Cerebellar nuclear complex (tissue), 1 donor: ENCODE results near the gene B3GNT5.
"Not testable (repeated sequence)": the region's sequence is repeated elsewhere in the genome, so short reads cannot be mapped to it uniquely, and the experiment has no call there.

Source experiments
- DNase-seq, 2 experiments: peaks; one replicate each; lab custom pipeline; 2025; lab: John Stamatoyannopoulos, UW

The B3GNT5 gene

GRCh38 chr3:183230251-183230650 lies 22.8 kb upstream of the B3GNT5 start:
- DNase-seq, result not testable (repeated sequence)

GRCh38 chr3:183230826-183231225 lies 22.2 kb upstream of the B3GNT5 start:
- no peak for DNase-seq

DNA sequence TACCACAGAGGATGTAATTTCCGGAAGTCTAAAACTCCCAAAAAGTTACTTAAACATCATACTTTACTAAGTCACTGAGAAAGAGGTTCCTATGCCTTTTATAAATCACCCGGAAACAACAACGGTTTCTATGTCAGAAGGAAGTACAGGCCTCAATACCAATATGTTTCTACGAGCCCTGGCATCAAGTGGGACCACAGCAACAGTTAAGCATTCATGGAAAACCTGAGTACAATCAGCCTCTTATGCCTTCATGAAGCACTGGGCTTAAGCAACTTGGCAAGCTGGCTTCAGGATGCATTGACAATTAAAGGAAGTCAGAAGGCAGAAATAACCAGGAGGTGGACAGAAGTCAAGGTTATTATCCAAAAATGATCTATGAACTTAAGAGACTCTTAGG lies 19.1 kb upstream of the B3GNT5 start:
- DNase-seq, result no peak

DNA sequence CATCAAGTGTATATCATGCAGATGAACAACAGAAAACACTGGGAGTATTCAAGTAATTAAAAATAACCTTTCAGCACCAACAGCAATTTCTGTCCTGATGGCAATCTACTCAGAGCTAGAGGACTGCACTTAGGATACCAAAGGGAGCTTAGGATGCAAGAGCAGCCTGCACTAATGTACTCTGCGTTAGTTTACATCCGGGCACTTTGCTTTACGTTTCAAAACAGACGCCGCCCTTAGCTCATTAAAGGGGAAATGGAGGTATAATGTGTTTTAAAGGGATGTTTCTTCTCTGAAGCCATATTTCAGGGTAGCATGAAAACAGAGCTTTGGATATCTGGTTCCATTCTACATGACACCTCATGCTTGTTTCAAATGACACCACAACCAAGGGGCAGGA lies 14.0 kb upstream of the B3GNT5 start:
- no peak for DNase-seq

DNA sequence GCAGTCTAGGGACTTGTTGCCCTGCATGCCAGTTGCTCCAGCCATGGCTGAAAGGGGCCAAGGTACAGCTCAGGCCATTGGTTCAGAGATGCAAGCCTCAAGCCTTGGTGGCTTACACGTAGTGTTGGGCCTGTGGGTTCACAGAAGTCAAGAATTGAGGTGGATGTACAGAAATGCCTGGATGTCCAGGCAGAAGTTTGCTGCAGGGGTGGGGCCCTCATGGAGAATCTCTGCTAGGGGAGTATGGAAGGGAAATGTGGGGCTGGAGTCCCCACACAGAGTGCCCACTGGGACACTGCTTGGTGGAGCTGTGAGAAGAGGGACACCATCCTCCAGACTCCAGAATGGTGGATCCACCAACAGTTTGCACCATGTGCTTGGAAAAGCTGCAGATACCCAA lies 10.6 kb upstream of the B3GNT5 start:
- no peak for DNase-seq

- DNase-seq, result no peak
Measured at GRCh38 chr3:183244219-183244618, 8.8 kb upstream of the B3GNT5 start.

GRCh38 chr3:183244981-183245476 lies 8.0 kb upstream of the B3GNT5 start:
- DNase-seq, result no peak

DNA sequence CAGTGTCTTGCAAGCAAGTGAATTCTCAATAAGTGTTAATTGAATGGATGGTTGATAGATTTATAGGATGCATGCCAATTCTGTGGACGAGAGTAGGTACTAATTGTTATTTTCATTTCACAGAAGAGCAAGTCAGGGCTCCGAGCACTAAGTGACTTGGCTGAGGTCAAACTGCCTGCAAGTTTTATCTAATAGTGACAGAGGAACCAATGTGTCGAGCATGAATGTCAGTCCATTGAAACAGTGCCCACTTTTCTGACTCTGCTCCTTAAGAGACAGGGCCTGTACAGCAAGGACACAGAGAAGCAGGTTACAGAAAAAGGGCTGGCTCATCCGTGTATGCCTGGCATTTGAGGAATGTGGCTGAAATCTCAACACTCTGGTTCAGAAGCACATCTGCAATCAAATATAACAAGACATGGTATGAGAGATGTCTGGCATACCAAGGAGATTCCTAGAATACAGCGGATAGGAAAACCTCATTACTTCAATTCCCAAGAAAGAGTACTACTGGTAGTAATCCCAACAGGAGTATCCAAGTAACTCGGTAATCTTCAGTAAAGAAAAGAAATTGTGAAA lies 6.0 kb upstream of the B3GNT5 start:
- no peak for DNase-seq

- no peak for DNase-seq
Measured at GRCh38 chr3:183249006-183249718, 3.9 kb upstream of the B3GNT5 start.

DNA sequence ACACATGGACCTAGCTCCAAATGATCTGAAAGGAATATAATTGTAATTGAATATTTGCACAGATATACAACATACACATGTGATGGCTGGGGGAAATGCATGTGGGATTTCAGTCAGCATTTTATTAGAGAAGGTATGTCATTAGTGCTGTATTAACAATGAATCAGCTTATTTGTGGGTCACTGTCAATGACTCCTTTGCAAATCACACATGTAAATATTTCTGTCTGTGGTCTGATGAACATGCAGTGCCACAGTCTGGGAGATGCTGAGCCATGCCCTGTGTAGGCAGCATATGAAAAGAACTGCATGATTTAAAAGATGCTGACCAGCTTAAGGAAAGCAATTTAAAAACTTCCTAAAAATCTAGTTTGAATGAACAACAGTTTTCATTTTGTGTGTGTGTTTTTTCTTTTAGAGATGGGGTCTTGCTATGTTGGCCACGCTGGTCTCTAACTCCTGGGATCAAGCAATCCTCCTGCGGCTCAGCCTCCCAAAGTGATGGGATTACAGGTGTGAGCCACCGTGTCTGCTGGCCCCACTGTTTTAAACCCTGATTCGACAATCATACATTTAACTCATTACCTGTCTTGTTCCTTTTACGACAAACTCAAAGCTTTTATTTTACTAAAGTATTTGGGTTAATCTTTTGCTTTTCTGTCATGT lies 803 bp upstream of the B3GNT5 start:
- no peak for DNase-seq

- no peak for DNase-seq
Measured at GRCh38 chr3:183253528-183254486, 754 bp downstream of the B3GNT5 start.

- DNase-seq, result no peak
Measured at GRCh38 chr3:183254487-183255347, 1.7 kb downstream of the B3GNT5 start.

GRCh38 chr3:183255348-183255730 lies 2.3 kb downstream of the B3GNT5 start:
- no peak for DNase-seq

DNA sequence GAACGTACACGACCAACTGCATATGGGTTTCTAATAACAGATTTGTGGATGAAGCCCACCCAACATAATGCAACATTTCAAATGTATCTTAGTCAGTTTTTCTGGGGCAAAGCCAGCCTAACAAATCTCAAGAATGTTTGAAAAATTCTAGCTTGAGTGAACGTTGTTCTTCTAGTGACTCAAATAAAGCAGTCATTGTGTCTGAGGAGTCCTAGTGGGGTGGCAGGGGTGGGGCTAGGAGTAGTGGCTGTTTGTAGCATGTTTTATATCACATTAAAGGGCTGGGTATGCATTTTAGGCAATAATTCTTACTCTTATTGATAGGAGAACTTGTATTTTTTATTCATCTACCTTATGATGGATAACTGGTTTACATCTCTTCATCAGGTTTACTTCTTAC lies 6.0 kb downstream of the B3GNT5 start:
- DNase-seq, result no peak

DNA sequence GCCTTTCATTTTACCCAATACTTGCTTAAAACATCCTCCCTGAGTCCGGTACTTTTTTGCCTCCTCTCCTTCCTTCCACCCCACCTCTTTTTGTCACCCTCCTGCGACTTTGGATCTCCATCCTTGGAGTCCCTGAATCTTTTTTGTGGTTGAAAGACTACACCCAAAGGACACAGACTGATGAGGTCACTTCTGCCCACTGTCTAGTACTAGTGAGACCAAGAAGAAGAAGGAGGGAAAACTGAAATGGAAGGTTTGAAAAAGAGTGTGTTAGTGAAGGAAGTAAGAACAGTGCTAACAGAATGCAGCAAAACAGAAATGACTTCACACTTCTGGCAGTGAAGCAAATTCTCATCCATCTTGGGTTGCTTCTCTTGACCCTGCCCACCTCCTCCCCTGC lies 6.6 kb downstream of the B3GNT5 start:
- DNase-seq, result no peak

GRCh38 chr3:183260167-183260904 lies 7.3 kb downstream of the B3GNT5 start:
- no peak for DNase-seq

DNA sequence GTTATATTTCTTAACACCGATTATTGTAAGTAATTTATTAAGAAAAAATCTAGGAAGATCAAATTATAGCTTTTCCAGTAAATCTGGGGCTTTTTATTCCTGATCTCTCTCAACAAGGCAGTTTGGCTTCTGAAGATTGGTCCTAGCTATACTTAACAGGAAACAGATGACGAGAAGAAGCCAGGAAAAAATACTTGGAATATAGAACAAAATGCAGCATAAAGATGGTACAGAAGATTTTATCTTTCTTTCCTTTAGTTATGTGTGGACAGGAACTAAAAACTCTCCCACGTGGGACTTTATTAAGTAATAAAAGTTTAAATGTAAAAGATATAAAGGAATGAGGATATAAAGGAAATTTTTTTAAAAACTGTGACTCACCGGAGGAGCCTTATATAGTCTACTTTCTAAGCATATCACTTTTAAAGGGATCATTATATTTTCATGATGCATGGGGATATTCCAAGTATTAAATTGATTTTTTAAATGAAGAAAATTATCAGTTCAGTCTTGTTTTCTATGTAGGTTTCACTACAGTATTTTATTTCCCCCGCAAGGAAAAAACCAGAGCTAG lies 8.2 kb downstream of the B3GNT5 start:
- no peak for DNase-seq

GRCh38 chr3:183262875-183263378 lies 9.9 kb downstream of the B3GNT5 start:
- DNase-seq, result no peak

DNA sequence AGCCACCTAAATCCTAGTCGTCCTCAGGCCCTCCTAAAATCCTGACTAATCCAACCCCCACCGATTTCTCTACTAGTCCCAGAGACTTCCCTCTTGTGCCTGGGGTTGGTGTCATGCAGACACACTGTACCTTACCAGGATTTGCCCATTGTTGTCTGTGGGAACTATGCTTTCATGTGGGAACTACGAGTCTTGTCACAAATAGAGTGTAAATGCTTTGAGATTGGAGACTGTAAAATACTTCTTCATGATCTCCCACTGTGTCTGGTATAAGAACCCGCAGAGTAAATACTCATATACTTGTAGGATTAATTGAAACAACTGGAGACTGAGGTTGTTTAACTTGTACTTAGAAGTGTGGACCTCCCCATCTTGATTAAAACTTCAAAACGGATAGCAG lies 11.2 kb downstream of the B3GNT5 start:
- no peak for DNase-seq

- no peak for DNase-seq
Measured at GRCh38 chr3:183265157-183265642, 12.1 kb downstream of the B3GNT5 start.
